ENCODE data around the gene STAC3.

Gene STAC3

DNA sequence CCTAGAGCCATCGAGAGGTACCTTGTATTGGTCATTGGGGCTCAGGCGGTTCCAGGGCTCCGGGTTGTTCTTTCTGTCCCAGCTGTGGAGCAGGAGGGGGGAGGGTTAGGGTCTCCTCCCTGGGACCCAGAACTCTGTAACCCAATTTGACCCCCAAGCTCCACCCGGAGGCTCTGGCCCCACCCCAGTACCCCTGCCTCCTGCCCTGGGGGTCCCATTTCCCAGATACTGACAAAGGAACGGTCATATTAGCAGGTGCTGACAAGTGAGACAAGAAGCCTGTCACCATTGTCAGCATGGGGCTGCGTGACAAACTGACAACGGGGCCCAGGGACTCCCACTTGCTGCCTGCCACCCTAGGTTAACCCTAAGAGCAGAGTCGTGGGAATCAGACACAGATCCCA is 15.3 kb downstream of the STAC3 start:
- DNase-seq (ENCODE audit: low read depth) = no peak

DNA sequence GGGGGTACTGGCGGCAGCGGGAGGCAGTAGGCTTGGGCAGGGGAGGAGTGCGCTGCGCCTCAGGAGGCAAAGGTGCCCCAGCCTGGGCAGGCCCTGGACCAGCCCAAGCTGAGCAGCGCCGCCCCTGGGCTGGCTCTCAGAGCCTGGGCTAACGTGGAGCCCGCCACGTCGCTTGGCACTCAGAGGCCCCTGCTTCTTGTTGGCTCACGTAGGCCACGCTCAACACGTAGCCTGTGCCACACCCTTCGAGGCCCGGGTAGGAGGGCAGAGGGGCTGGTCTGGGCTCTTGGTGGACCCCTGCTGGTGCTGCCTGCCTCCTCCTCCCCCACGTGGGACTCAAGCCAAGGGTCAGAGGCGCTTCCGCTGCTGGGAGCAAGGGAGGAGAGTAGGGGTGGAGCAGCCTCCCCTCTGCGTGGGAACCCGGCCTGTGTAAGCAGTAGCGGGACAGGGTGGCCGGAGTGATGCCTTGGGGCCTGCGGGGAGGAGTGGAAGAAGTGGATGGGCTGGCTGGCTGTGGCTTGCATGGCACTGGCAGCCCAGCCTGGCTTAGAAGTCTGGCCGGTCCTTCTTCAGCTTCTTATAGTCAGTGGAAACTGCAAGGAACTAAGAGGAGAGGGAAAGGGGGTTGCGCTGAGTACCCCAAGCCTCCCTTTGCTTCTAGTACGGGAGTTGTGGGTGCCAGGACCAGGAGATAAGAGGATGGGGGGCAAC is 15.8 kb downstream of the STAC3 start:
- DNase-seq (ENCODE audit: low read depth) = no peak

DNA sequence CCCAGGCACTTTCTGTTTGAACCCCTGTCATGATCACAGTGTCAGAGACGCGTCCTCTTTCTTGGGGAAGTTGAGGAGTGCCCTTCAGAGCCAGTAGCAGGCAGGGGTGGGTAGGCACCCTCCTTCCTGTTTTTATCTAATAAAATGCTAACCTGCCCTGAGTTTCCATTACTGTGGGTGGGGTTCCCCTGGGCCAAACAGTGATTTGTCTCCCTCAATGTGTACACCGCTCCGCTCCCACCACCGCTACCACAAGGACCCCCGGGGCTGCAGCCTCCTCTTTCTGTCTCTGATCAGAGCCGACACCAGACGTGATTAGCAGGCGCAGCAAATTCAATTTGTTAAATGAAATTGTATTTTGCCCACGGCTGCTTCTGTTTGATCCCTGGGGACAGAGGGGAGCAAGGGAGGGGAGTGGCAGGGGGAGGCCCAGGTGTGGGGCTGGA is 16.4 kb downstream of the STAC3 start:
- no peak for DNase-seq (ENCODE audit: low read depth)

DNA sequence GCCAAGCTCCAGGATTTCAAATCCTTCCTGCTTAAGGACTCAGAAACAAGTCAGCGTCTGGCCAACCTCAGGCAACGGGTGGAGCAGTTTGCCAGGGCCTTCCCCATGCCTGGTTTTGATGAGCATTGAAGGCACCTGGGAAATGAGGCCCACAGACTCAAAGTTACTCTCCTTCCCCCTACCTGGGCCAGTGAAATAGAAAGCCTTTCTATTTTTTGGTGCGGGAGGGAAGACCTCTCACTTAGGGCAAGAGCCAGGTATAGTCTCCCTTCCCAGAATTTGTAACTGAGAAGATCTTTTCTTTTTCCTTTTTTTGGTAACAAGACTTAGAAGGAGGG is 16.8 kb downstream of the STAC3 start:
- no peak for DNase-seq (ENCODE audit: low read depth)

DNA sequence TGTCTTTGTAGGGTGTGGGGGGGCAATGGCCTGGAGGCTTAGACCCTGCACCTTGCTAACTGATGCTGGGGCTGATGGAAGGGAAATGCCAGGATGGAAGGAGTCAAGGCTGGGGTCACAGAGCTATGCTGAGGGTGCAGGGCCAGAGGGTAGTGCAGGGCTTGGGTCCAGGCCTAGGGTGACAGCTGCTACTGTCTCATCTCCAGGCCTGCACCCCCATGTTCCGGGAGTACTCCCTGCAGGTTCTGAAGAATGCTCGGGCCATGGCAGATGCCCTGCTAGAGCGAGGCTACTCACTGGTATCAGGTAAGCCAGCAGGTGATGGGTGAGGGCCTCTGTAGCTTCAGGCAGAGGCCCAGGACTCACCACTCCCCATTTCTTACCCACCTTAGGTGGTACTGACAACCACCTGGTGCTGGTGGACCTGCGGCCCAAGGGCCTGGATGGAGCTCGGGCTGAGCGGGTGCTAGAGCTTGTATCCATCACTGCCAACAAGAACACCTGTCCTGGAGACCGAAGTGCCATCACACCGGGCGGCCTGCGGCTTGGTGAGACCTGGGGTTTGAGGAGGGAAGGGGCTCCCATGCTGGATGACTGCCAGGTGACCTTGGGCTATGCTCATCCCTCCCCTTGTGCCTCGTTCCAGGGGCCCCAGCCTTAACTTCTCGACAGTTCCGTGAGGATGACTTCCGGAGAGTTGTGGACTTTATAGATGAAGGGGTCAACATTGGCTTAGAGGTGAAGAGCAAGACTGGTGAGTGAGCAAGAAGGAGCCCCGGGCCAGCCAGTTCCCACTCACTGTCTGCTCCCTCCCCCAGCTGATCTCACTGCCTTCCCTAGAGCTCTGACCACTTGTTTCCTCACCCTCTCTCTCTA is 17.4 kb downstream of the STAC3 start:
- DNase-seq (ENCODE audit: low read depth) = no peak

DNA sequence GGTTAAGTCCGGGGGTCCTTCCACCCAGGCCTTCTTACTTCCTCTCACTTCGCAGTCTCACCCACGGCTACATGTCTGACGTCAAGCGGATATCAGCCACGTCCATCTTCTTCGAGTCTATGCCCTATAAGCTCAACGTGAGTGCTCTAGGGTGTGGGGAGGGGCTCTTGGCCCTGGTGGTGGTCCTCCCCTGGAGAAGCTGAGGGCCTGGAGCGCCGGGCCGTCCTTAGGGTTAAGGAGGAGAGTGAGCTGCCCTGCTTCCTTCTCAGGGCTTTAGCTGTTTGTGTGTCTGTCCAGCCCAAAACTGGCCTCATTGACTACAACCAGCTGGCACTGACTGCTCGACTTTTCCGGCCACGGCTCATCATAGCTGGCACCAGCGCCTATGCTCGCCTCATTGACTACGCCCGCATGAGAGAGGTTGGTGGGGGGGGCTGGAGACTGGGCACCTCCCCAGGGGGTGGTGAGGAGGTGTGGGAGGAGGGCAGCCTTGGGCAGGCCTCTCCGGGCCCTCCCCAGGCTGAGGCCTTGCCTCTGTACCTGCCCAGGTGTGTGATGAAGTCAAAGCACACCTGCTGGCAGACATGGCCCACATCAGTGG is 18.7 kb downstream of the STAC3 start:
- DNase-seq (ENCODE audit: low read depth) = no peak

DNA sequence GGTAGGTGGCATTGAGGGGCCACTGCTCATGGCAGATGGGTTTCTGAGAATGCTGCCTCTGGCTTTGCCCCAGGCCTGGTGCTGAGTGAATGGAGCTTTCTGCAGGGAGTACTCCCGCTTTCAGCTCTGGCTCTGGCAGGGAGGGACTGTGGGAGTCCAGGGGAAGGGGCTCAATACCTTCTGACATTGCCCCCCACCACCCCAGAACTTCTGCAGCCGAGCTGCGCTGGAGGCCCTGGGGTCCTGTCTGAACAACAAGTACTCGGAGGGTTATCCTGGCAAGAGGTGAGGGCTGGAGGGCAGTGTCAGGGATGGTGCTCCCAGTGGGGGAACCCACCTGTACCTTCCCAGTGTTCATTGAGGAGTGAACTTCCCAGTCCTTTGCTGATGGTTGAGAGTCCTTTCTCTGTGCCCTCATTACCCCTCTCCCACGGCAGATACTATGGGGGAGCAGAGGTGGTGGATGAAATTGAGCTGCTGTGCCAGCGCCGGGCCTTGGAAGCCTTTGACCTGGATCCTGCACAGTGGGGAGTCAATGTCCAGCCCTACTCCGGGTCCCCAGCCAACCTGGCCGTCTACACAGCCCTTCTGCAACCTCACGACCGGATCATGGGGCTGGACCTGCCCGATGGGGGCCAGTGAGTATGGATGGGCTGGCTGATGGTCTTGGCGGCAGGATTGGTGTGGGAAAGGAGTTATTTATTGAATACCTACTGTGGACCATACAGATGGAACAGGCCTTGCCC is 19.5 kb downstream of the STAC3 start:
- DNase-seq (ENCODE audit: low read depth) = no peak

DNA sequence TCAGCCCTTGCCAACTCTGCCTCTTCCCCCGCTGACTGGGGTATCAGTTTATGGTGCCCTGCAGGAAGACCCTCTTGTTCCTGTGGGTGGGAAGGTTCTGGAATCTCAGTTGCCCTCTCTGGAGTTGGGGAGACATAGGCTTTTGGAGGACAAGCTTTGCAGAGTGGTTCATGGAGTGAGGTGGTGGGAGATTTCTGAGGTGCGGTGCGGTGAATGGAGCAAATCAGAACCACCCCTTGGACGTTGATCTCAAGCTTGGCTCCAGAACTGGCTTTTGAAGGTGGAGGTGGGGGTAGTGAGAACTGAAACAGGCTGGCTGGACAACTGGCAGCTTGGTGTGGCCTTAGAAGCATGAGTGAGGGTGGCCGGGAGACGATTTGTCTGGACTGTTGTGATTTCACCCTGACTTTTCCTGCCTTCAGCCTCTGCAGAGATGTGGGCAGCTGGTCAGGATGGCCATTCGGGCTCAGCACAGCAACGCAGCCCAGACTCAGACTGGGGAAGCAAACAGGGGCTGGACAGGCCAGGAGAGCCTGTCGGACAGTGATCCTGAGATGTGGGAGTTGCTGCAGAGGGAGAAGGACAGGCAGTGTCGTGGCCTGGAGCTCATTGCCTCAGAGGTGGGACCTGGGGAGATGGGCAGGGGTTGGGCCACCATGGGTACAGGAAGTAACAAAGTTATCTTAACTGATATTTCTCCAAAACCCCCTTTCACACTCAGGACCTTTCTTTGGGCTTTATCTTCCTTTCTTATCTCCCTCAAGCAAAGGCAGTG is 20.4 kb downstream of the STAC3 start:
- no peak for DNase-seq (ENCODE audit: low read depth)

DNA sequence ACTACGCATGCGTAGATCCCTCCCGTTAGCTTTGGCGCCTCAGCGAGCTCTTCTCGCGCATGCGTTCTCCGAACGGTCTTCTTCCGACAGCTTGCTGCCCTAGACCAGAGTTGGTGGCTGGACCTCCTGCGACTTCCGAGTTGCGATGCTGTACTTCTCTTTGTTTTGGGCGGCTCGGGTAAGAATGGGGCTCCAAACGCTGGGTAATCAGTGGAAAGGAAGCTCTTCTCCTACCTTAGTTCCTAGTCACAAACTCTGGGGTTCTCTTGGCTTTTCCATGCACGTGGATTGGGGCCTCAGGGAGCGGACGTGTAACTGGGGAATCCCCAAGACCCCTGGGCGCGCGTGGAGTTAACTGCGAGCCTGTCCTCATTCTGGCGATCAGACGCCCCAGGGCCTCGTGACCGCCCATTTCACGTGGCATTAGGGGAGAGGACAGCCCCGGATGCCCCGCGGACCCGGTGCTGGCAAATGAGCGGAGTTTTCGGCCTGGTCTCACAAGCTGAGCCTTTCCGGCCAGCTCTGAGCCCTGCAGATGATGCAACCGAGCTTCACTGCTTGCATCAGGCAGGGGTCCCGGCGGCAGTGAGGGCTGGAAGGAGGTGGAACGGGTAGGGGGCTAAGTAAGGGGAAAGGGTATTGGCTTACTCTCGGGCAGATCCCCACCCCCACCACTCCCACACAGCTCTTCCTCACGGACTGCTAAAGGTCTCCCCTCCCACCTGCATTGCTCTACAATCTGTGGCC is 21.2 kb downstream of the STAC3 start, which contains the start of gene SHMT2:
SHMT2 (plus strand) TSS at position 78 of the 747 bp plus-strand sequence; CDS start at position 146, 68 bp downstream.
- peak; percentile 79 for DNase-seq (ENCODE audit: low read depth)

DNA sequence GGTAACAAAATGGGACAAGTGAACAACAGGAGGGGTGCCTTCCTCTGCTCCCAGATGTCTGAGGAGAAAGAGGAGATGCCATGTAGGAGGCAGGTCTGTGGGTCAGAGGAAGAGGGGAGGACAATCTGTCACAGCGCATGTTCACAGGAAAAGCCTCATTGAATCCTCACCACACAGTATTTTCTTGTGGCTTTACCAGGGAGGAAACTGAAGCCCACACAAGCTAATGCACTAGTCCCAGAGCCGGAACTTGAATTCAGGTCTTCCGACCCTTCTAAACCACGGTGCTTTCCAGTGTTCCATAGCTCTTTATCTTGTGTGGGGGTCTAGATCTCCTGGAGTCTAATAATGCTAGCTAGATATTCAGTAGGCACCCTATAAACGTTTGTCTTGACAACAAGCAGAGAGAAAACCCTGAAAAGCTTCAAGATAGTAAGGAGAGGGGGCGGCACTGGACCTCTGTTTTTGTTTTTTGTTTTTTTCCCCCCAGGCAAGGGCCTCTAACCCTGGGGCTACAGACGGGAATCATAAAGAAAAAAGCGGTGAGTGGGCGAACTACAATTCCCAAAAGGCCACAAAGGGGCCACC is 21.8 kb downstream of the STAC3 start:
- no peak for DNase-seq (ENCODE audit: low read depth)

DNA sequence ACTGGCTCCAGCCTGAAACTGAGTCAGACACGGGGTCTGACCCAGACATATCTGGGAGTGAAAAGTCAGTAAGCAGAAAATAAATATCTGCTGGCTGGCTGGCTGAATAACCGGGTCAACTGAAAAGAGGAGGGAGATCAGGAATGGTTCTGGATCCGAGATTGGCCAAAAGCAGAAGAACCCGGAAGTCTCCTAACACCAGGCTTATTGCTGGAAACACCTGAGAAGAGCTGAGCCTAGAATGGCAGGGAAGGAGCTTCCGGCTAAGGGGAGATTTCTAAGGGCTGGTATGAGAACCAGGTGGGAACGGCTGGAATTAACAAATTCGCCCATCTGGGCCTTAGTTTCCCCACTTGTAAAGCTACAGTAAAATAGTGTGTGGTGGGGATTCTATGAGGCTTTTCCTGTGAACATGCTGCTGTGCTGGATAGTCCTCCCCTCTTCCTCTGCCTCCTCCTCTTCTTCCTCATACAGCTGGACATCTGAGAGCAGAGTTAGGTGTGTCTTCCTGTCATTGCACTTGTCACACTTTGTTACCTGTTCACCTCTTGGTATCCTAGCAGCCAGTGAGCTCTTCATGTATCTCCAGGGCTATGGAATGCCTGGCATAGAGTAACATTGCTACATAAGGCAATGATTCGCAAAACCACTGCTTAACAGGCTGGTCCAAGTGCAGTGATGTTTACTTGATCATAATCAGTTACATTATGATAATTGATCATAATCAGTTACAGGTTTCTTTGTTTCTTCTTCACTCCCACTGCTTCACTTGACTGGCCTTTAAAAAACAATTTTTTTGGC is 23.5 kb downstream of the STAC3 start:
- DNase-seq (ENCODE audit: low read depth) = no peak

DNA sequence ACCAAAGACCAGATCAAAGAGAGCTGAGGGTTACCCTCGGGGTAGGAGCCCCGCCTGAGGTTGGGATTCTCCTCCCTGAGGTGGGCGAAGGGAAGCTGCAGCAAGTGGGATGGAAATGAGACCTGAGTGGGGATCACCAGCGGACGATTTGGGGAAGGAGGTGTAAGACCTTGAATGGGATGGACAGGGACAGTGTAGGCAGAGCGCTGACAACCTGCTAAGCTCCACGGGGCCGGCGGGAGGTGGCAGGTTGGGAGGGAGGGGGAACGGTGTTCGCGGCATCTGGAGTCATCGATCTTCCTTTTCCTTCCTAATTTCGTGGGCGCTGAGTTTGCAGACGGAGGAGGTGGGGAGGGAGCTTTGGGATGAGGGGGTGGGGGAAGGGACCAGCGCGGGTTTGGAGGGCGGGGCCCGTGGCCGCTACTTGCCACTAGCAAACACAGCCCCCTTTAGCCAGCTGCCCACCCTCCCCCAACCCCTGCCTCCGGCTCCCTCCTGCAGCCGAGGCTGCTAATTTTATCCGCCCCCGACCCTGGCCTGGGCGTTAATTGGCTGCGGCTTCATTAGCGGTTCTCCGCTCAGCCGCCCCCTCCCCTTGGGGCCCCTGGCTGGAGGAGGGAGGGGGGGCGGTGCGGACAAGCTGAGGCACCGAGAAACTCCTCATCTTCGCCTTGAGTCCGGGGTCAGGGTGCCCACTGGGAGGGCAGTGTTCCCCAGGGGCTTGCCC is 24.2 kb downstream of the STAC3 start:
- DNase-seq (ENCODE audit: low read depth) = no peak

DNA sequence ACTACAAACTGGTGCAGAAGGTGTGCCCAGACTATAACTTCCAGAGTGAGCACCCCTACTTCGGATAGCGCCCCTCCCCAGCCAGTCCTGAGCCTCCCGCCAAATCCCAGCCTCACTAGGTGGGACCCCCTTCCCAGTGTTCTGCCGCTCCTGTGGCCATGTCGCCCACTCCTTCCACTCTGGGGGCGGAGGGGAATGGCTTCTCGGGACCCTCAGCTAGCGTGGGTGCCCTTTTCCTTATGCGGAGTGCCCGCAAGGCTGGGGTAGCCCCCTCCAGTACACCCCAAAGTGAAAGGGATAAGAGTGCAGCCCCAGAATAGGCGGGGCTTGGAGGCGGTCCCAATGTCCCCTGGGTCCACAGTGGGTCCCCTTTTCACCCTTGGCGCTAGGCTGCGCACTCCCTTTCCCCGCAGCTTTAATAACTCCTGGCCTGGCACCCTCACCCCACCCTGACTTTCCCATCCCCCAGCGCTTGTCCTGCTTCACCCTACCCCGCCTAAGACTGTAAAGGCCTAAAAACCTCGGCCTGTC is 25.2 kb downstream of the STAC3 start:
- no peak for DNase-seq (ENCODE audit: low read depth)

DNA sequence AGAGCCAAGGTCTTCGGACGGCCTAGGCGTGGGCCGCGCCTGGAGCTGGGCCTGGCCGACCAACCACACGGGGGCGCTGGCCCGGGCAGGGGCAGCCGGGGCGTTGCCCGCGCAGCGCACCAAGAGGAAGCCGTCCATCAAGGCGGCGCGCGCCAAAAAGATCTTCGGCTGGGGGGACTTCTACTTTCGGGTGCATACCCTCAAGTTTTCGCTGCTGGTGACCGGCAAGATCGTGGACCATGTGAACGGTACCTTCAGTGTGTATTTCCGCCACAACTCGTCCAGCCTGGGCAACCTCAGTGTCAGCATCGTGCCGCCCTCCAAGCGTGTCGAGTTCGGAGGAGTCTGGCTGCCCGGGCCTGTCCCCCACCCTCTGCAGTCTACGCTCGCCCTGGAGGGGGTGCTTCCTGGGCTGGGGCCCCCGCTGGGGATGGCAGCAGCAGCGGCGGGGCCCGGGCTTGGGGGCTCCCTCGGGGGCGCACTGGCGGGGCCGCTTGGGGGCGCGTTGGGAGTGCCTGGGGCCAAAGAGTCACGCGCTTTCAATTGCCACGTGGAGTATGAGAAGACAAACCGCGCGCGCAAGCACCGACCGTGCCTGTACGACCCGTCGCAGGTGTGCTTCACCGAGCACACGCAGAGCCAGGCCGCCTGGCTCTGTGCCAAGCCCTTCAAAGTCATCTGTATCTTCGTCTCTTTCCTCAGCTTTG is 25.9 kb downstream of the STAC3 start:
- DNase-seq (ENCODE audit: low read depth) = no peak

DNA sequence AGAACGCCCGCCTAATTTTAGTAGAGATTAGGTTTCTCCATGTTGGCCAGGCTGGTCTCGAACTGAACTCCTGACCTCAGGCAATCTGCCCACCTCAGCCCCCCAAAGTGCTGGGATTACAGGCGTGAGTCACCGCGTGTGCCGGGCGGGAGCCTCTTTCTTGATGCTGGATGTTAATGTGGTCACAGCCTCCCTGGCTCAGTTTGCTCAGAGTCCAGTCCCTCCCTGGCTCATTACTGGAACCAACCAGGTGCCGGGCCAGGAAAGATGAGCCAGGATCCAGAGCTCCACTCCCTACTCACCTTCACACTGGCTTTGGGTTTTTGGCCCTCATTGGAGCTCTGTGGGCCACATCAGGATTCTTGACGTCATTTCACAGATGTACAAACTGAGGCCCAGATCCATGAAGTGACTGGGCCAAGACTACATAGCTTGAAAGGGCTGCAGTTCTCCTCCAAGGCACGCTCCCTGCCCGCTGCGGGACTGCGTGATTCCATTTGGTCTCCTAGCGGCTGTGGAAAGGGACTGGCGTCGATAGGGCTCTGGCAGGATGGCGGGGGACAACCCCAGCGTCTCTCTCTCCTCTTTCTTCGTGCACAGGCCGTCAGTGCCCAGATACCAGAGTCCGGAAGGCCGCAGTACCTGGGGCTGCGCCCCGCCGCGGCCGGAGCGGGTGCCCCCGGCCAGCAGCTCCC is 26.6 kb downstream of the STAC3 start:
- no peak for DNase-seq (ENCODE audit: low read depth)

DNA sequence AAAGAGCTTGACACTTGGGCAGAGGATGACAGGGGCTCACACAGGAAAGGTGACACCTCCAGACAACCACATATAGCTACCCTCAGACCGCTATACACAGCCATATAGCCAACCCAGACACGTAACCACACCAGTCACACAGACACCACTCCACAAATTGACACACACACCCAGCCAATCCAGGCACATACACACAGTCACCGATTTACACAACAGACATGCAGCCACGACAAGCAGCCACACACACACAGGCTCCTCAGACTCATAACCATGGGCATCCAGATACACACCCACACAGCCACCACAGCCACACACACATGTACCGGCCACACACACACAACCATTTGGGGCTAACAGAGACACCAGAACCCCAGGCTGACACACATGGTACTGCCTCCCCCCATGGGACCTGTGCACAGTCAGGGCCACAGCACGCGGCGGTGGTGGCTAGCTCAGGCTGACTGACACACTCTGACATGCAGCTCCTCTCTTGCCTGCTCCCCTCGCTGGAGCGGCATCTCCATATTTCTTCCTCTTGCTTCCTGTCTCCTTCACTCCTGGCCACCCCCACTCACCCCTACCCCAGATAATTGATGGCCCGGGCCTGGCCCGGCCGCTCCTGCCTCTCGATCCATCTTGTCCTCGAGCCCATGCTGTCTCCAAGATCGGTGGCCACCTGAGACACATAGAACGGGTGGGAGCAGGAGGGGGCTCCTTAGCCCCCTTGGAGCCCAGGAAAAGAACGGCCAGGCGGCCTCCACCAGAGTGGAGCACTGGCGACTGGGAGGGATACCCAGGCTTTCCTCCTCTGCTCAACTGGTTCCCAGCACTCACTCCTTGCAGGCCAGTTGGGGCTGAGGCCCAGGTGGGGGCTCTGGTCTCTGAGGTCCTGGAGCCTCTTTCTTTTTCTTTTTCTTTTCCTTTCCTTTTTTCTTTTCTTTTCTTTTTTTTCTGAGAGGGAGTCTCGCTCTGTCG is 27.5 kb downstream of the STAC3 start:
- DNase-seq (ENCODE audit: low read depth) = no peak

Measured in non-pigmented ciliary epithelial cell (primary cell).